ENCODE data around the gene NR1H3. TPM values are rescaled to one million over a fixed set of nuclear protein-coding genes. Genes with fewer than 3 reads are reported as not detected.

NR1H3 gene
- total RNA-seq, 1 donor from 2014 or later: 15.4 TPM

GRCh38 chr11:47280099-47280498, 22.3 kb downstream of the NR1H3 start:
- Mint-ChIP-seq H3K27ac (no peak overlapping the region), H3K36me3 (ENCODE audit: low read depth) (peaks cover 67% of the 10 kb centered on the region), H3K9me3 (no peaks in the 10 kb centered on the region), H3K27me3 (no peaks in the 10 kb centered on the region), H3K4me1 (peaks cover 1% of the 10 kb centered on the region), H3K4me3 (no peak overlapping the region)
- DNase-seq: no peak
- intact Hi-C loops (cut with micrococcal nuclease): no loop called here

GRCh38 chr11:47280860-47281259, 23.1 kb downstream of the NR1H3 start:
- Mint-ChIP-seq H3K27ac (no peak overlapping the region), H3K36me3 (ENCODE audit: low read depth) (peaks cover 69% of the 10 kb centered on the region)
- intact Hi-C loops (cut with micrococcal nuclease): no loop called here

GRCh38 chr11:47282462-47282861, 24.7 kb downstream of the NR1H3 start:
- Mint-ChIP-seq H3K4me3 (no peak overlapping the region), H3K36me3 (ENCODE audit: low read depth) (peaks cover 67% of the 10 kb centered on the region), H3K4me1 (no peaks in the 10 kb centered on the region), H3K27ac (no peak overlapping the region), H3K9me3 (no peaks in the 10 kb centered on the region), H3K27me3 (no peaks in the 10 kb centered on the region)
- intact Hi-C loops (cut with micrococcal nuclease): no loop called here
- DNase-seq: no peak

More at GRCh38 chr11:47280860-47281259, 23.1 kb downstream of the NR1H3 start:
- H3K9me3 Mint-ChIP-seq: no peaks in the 10 kb centered on the region
- no peak for DNase-seq
- H3K27me3 Mint-ChIP-seq: no peaks in the 10 kb centered on the region
- H3K4me1 Mint-ChIP-seq: peaks cover 1% of the 10 kb centered on the region
- no peak overlapping the region for H3K4me3 Mint-ChIP-seq

GRCh38 chr11:47284151-47284550, 26.4 kb downstream of the NR1H3 start:
- intact Hi-C loops (cut with micrococcal nuclease): no loop called here
- Mint-ChIP-seq H3K27ac (no peak overlapping the region), H3K27me3 (no peaks in the 10 kb centered on the region), H3K9me3 (no peaks in the 10 kb centered on the region), H3K36me3 (ENCODE audit: low read depth) (peaks cover 71% of the 10 kb centered on the region), H3K4me1 (no peaks in the 10 kb centered on the region), H3K4me3 (no peak overlapping the region)
- no peak for DNase-seq

- no peak overlapping the region for H3K4me3 Mint-ChIP-seq
- no peak for DNase-seq
- no peak overlapping the region for H3K27ac Mint-ChIP-seq
- H3K9me3 Mint-ChIP-seq: no peaks in the 10 kb centered on the region
- no peaks in the 10 kb centered on the region for H3K4me1 Mint-ChIP-seq
- peaks cover 78% of the 10 kb centered on the region for H3K36me3 Mint-ChIP-seq (ENCODE audit: low read depth)
- H3K27me3 Mint-ChIP-seq: no peaks in the 10 kb centered on the region
- intact Hi-C loops (cut with micrococcal nuclease): no loop called here
Measured at GRCh38 chr11:47285969-47286770, 28.4 kb downstream of the NR1H3 start.

GRCh38 chr11:47288066-47288465, 30.3 kb downstream of the NR1H3 start:
- intact Hi-C loops (cut with micrococcal nuclease): no loop called here
- Mint-ChIP-seq H3K4me3 (no peak overlapping the region), H3K36me3 (ENCODE audit: low read depth) (peaks cover 84% of the 10 kb centered on the region), H3K27me3 (no peaks in the 10 kb centered on the region), H3K9me3 (no peaks in the 10 kb centered on the region), H3K4me1 (no peaks in the 10 kb centered on the region), H3K27ac (no peak overlapping the region)
- no peak for DNase-seq

- DNase-seq: no peak
- Mint-ChIP-seq H3K36me3 (ENCODE audit: low read depth) (peaks cover 80% of the 10 kb centered on the region), H3K27me3 (no peaks in the 10 kb centered on the region), H3K27ac (no peak overlapping the region), H3K4me3 (no peak overlapping the region), H3K4me1 (no peaks in the 10 kb centered on the region), H3K9me3 (no peaks in the 10 kb centered on the region)
- intact Hi-C loops (cut with micrococcal nuclease): no loop called here
Measured at GRCh38 chr11:47289856-47290255, 32.1 kb downstream of the NR1H3 start.

- Mint-ChIP-seq H3K4me3 (no peak overlapping the region), H3K9me3 (peaks cover 11% of the 10 kb centered on the region), H3K27me3 (no peaks in the 10 kb centered on the region), H3K4me1 (peaks cover 2% of the 10 kb centered on the region), H3K27ac (no peak overlapping the region), H3K36me3 (ENCODE audit: low read depth) (peaks cover 77% of the 10 kb centered on the region)
- no peak for DNase-seq
- intact Hi-C loops (cut with micrococcal nuclease): no loop called here
Measured at GRCh38 chr11:47295385-47295784, 37.6 kb downstream of the NR1H3 start.

GRCh38 chr11:47296045-47296444, 38.2 kb downstream of the NR1H3 start:
- Mint-ChIP-seq H3K4me3 (no peak overlapping the region), H3K27me3 (no peaks in the 10 kb centered on the region), H3K9me3 (peaks cover 14% of the 10 kb centered on the region), H3K4me1 (peaks cover 4% of the 10 kb centered on the region), H3K27ac (no peak overlapping the region), H3K36me3 (ENCODE audit: low read depth) (peaks cover 76% of the 10 kb centered on the region)
- intact Hi-C loops (cut with micrococcal nuclease): no loop called here
- DNase-seq: no peak

GRCh38 chr11:47299078-47299477, 41.3 kb downstream of the NR1H3 start:
- Mint-ChIP-seq H3K9me3 (peaks cover 21% of the 10 kb centered on the region), H3K4me1 (peaks cover 11% of the 10 kb centered on the region), H3K36me3 (ENCODE audit: low read depth) (peaks cover 79% of the 10 kb centered on the region), H3K27ac (no peak overlapping the region), H3K4me3 (no peak overlapping the region), H3K27me3 (no peaks in the 10 kb centered on the region)
- intact Hi-C loops (cut with micrococcal nuclease): no loop called here
- no peak for DNase-seq

GRCh38 chr11:47302853-47303252, 45.1 kb downstream of the NR1H3 start:
- DNase-seq: no peak
- H3K4me3 Mint-ChIP-seq: no peak overlapping the region
- intact Hi-C loops (cut with micrococcal nuclease): no loop called here
- no peaks in the 10 kb centered on the region for H3K27me3 Mint-ChIP-seq
- peak overlapping the region; percentile 47 for H3K27ac Mint-ChIP-seq
- peaks cover 75% of the 10 kb centered on the region for H3K36me3 Mint-ChIP-seq (ENCODE audit: low read depth)
- peaks cover 21% of the 10 kb centered on the region for H3K9me3 Mint-ChIP-seq
- H3K4me1 Mint-ChIP-seq: peaks cover 9% of the 10 kb centered on the region

- Mint-ChIP-seq H3K27me3 (no peaks in the 10 kb centered on the region), H3K9me3 (peaks cover 6% of the 10 kb centered on the region), H3K27ac (no peak overlapping the region), H3K4me3 (no peak overlapping the region), H3K4me1 (peaks cover 7% of the 10 kb centered on the region), H3K36me3 (ENCODE audit: low read depth) (peaks cover 70% of the 10 kb centered on the region)
- intact Hi-C loops (cut with micrococcal nuclease): no loop called here
- no peak for DNase-seq
Measured at GRCh38 chr11:47305734-47306483, 48.1 kb downstream of the NR1H3 start.

- Mint-ChIP-seq H3K27me3 (no peaks in the 10 kb centered on the region), H3K4me3 (no peak overlapping the region)
Measured at GRCh38 chr11:47306484-47306844, 48.7 kb downstream of the NR1H3 start.

GRCh38 chr11:47308050-47308823, 50.4 kb downstream of the NR1H3 start:
- intact Hi-C loops (cut with micrococcal nuclease): no loop called here
- Mint-ChIP-seq H3K27me3 (no peaks in the 10 kb centered on the region), H3K36me3 (ENCODE audit: low read depth) (peaks cover 65% of the 10 kb centered on the region), H3K4me1 (no peaks in the 10 kb centered on the region), H3K27ac (no peak overlapping the region), H3K4me3 (no peak overlapping the region), H3K9me3 (no peaks in the 10 kb centered on the region)
- no peak for DNase-seq

More at GRCh38 chr11:47306484-47306844, 48.7 kb downstream of the NR1H3 start:
- intact Hi-C loops (cut with micrococcal nuclease): no loop called here
- Mint-ChIP-seq H3K36me3 (ENCODE audit: low read depth) (peaks cover 72% of the 10 kb centered on the region), H3K9me3 (peaks cover 6% of the 10 kb centered on the region), H3K4me1 (peaks cover 7% of the 10 kb centered on the region), H3K27ac (no peak overlapping the region)
- DNase-seq: no peak
